ENCODE results near the gene PAPPA2.

The PAPPA2 gene

GRCh38 chr1:176656257-176656995 is 193.5 kb downstream of the PAPPA2 start:
- in situ Hi-C loops (cut with MboI; ENCODE audit: low sequenced_read_pairs, unreplicated experiment) = no loop called here
- no peak for TF ChIP-seq CTCF (IDR thresholded peaks at IDR 0.05; ENCODE audit: borderline replicate concordance, control extremely low read depth, extremely low read depth, insufficient read depth, missing control alignments)
- no peak for DNase-seq (ENCODE audit: low spot score)

GRCh38 chr1:176669782-176670181 is 206.8 kb downstream of the PAPPA2 start:
- no peak for TF ChIP-seq CTCF (IDR thresholded peaks at IDR 0.05; ENCODE audit: borderline replicate concordance, control extremely low read depth, extremely low read depth, insufficient read depth, missing control alignments)
- DNase-seq (ENCODE audit: low spot score) = no peak
- in situ Hi-C loops (cut with MboI; ENCODE audit: low sequenced_read_pairs, unreplicated experiment) = no loop called here

- no peak for DNase-seq (ENCODE audit: low spot score)
- in situ Hi-C loops (cut with MboI; ENCODE audit: low sequenced_read_pairs, unreplicated experiment) = no loop called here
- TF ChIP-seq CTCF (IDR thresholded peaks at IDR 0.05; ENCODE audit: borderline replicate concordance, control extremely low read depth, extremely low read depth, insufficient read depth, missing control alignments) = no peak
Observed at GRCh38 chr1:176670853-176671252, 207.9 kb downstream of the PAPPA2 start.

- no peak for TF ChIP-seq CTCF (IDR thresholded peaks at IDR 0.05; ENCODE audit: borderline replicate concordance, control extremely low read depth, extremely low read depth, insufficient read depth, missing control alignments)
- in situ Hi-C loops (cut with MboI; ENCODE audit: low sequenced_read_pairs, unreplicated experiment) = no loop called here
Observed at GRCh38 chr1:176682830-176683535, 220.0 kb downstream of the PAPPA2 start.

GRCh38 chr1:176691251-176692228 is 228.6 kb downstream of the PAPPA2 start:
- peak; percentile 35 for DNase-seq (ENCODE audit: low spot score)
- TF ChIP-seq CTCF (IDR thresholded peaks at IDR 0.05; ENCODE audit: borderline replicate concordance, control extremely low read depth, extremely low read depth, insufficient read depth, missing control alignments) = peak; percentile 78
- in situ Hi-C loops (cut with MboI; ENCODE audit: low sequenced_read_pairs, unreplicated experiment) = no loop called here

More at GRCh38 chr1:176682830-176683535, 220.0 kb downstream of the PAPPA2 start:
- no peak for DNase-seq (ENCODE audit: low spot score)

- DNase-seq (ENCODE audit: low spot score) = no peak
- in situ Hi-C loops (cut with MboI; ENCODE audit: low sequenced_read_pairs, unreplicated experiment) = no loop called here
- TF ChIP-seq CTCF (IDR thresholded peaks at IDR 0.05; ENCODE audit: borderline replicate concordance, control extremely low read depth, extremely low read depth, insufficient read depth, missing control alignments) = no peak
Observed at GRCh38 chr1:176692431-176692830, 229.5 kb downstream of the PAPPA2 start.
